ENCODE data around the gene NRTN.
"Not testable (repeated sequence)": the region's sequence is repeated elsewhere in the genome, so short reads cannot be mapped to it uniquely, and the experiment has no call there.

NRTN gene

DNA sequence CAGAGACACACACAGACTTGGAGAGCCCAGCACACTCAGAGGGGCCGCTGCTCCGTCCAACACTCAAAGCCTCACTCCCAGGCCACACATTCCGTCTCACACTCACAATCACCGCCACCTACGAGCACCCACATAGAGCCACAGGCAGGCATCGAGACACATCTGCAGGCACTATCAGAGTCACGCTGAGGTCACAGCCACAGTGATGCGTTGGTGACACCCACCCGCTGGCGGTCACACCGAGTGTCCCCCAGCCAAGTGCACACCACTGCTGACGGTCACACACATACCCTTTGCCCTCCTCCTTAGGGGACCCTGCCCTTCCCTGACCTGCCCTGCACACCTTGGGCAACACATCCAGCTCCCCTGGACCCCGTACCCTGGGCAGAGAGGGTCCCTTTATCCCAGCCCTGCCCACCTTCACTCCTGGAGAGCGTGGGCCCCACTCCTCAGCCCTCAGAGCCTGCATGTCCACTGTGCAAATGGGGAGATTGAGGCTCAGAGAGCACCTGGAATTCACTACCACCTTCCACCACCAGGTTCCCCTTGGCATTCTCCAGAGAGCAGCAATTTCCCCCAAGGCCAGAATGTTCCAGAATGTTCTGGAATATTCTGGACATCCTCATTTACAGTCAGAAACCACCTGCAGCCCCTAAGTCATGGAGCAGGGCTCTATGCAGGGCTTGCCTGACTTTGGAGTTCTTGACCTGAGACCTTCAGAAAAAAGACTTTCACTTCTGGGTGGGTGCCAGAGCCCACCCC, 60.0 kb downstream of the NRTN start:
- POLR2A ChIA-PET (ENCODE audit: low non-redundant PET) = interaction anchor here (0.6 kb wide), 1 partner anchor 34 kb away, joined by 4 read pairs; no protein-coding TSS in a partner anchor

DNA sequence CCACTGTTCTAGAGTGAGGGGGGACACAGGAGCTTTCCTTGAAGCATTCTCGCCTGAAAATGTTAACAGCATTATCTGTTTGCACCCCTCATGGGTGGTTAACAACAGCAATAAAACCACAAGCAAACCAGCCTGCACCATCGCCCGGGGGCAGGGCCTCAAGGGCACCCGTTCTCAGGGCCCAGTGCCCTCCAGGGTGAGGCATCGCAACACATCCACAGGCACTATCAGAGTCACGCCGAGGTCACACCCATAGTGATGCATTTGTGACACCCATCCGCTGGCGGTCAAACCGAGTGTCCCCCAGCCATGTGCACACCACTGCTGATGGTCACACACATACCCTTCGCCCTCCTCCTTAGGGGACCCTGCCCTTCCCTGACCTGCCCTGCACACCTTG, 60.9 kb downstream of the NRTN start:
- CTCF ChIA-PET = no interaction called here

More for the DNA sequence above, 60.0 kb downstream of the NRTN start:
- no peak overlapping the region for H3K27ac ChIP-seq
- TF ChIP-seq, protein P1, sequence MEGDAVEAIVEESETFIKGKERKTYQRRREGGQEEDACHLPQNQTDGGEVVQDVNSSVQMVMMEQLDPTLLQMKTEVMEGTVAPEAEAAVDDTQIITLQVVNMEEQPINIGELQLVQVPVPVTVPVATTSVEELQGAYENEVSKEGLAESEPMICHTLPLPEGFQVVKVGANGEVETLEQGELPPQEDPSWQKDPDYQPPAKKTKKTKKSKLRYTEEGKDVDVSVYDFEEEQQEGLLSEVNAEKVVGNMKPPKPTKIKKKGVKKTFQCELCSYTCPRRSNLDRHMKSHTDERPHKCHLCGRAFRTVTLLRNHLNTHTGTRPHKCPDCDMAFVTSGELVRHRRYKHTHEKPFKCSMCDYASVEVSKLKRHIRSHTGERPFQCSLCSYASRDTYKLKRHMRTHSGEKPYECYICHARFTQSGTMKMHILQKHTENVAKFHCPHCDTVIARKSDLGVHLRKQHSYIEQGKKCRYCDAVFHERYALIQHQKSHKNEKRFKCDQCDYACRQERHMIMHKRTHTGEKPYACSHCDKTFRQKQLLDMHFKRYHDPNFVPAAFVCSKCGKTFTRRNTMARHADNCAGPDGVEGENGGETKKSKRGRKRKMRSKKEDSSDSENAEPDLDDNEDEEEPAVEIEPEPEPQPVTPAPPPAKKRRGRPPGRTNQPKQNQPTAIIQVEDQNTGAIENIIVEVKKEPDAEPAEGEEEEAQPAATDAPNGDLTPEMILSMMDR (conservative IDR thresholded peaks at IDR 0.05; ENCODE audit: low read depth) = no peak
- no peak for DNase-seq (ENCODE audit: low spot score)
- CTCF ChIA-PET = interaction anchor here (0.6 kb wide), 1 partner anchor 76 kb away, joined by 5 read pairs; no protein-coding TSS in a partner anchor

DNA sequence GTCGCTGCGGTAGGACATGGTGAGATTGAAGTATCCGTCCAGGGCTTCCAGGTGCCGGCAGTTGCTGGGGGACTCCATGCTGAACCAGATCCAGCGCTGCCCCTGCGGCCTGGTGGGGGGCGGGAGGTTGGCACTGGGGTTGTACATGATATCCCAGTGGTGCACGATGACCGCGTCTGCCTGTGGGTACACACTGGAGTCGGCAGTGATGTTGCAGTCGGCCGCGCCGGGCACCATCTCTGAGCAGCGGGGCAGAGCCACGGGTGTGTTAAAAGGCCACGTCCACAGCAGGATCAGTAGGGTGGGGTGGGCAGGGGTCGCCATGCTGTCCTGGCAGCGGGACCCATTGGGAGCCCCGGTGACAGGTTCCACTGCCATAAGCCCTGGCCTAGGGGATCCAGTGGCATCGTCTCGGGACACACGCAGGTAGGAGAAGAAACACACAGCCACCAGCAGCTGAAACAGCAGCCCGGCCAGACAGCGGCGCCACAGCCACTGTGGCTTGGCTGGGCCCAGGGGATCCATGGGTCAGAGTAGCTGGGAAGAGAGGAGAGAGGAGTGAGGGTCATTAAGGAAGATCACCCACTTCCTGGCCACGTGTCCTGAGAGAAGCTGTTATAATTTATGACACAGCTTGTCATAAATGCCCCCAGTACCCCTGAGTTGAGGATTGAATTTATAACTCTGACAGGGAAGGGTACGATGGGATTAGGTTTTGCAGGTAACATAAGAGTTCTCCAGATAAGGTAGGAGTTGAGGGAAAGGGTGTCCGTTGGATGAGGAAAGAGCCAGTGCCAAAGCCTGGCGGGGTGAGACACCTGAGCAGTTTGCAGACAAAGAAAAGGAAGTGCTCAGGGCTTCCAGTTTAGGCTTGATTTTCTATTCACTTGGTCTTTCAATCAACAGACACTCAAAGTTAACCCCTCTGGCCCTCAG, 62.6 kb downstream of the NRTN start:
- ChIA-PET CTCF (no interaction called here), POLR2A (ENCODE audit: low non-redundant PET) (no interaction called here)

More for the DNA sequence above, 60.9 kb downstream of the NRTN start:
- TF ChIP-seq, protein P1 (conservative IDR thresholded peaks at IDR 0.05; ENCODE audit: low read depth) = no peak
- H3K27ac ChIP-seq = no peak overlapping the region
- POLR2A ChIA-PET (ENCODE audit: low non-redundant PET) = interaction anchor here (0.6 kb wide), 1 partner anchor 35 kb away, joined by 4 read pairs; no protein-coding TSS in a partner anchor
- DNase-seq (ENCODE audit: low spot score) = no peak

DNA sequence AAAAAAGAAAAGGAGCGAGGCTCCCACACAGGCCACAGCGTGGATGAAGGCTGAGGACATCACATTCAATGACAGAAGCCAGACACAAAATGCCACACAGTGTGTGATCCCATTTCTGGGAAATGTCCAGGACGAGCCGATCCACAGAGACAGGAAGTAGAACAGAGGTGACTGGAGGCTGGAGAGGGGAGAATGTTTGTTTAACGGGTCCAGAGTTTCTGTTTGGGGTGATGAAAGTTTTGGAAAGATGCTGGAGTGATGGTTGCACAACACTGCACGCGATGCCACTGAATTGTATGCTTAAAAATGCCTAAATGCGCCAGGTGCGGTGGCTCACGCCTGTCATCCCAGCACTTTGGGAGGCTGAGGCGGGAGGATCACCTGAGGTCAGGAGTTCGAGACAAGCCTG, 66.1 kb downstream of the NRTN start:
- ChIA-PET CTCF (no interaction called here), POLR2A (ENCODE audit: low non-redundant PET) (no interaction called here)
- no peak for DNase-seq (ENCODE audit: low spot score)
- H3K27ac ChIP-seq = no peak overlapping the region
- TF ChIP-seq, protein P1 (conservative IDR thresholded peaks at IDR 0.05; ENCODE audit: low read depth) = no peak

More for the DNA sequence above, 62.6 kb downstream of the NRTN start:
- TF ChIP-seq, protein P1 (conservative IDR thresholded peaks at IDR 0.05; ENCODE audit: low read depth) = no peak
- DNase-seq (ENCODE audit: low spot score) = no peak
- H3K27ac ChIP-seq = no peak overlapping the region

DNA sequence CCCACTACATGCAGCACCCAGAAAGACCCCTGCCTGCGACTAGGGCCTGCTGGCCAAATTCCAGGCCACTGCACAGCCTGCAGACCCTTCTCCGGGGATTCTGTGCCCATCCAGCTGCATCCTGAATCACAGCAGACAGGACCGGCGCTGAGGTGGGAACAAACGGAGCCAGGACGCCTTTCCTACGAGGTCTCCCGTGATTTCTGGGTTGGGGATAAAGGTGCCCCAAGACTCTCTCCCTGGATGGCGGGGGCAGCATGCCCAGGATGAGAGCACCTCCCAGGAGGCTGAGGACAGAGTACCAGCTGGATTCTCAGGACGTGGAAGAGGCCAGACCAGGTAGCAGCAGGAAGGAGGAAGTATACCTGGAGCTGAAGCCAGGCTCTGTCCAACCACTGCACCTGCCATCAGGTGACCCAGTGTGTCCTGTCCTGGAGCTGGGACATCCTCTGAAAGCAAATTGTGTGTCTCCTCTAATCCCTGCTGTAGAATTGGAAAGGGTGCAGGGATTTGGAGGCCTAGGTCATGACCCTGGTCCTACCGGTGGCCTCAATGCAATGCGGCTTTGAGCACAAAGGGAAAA, 68.8 kb downstream of the NRTN start:
- no peak for DNase-seq (ENCODE audit: low spot score)
- CTCF ChIA-PET = no interaction called here
- POLR2A ChIA-PET (ENCODE audit: low non-redundant PET) = no interaction called here
- H3K27ac ChIP-seq = no peak overlapping the region
- TF ChIP-seq, protein P1 (conservative IDR thresholded peaks at IDR 0.05; ENCODE audit: low read depth) = no peak

DNA sequence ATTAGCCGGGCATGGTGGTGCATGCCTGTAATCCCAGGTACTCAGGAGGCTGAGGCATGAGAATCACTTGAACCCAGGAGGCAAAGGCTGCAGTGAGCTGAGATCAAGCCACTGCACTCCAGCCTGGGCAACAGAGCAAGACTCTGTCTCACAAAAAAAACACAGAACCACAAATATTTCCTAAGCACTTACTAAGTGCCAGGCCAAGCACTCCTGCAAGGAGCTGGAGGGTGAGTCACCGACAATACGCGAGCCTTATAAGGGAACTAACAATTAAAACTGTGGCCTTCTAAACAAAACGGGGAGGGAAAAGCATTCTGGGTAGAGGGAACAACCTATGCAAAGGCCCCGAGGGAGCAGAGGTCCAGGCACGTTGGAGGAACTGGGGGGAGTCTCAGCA, 69.6 kb downstream of the NRTN start:
- DNase-seq (ENCODE audit: low spot score); CTCF ChIA-PET; POLR2A ChIA-PET (ENCODE audit: low non-redundant PET); H3K27ac ChIP-seq: not testable (repeated sequence)

Measured in RWPE1 (cell line).